Transverse colon (tissue), 4 donors: ENCODE results near the gene GNB3. TPM values are rescaled to one million over a fixed set of nuclear protein-coding genes. Genes with fewer than 3 reads are reported as not detected.
A peak's percentile ranks its signal among the peaks of the same experiment; 100 is the strongest.

Experiments used
- DNase-seq: peaks from one replicate; pipeline ENCODE4 v3.0.0-alpha.2; 2019
- H3K27ac ChIP-seq, 4 donors: fragments of 200-600 bp; sonication (generic); 2 replicates each; pipeline ENCODE4 v1.5.1; 2016 to 2018; ENCODE audit warnings: inconsistent platforms in 4 of 4
- H3K27me3 ChIP-seq: fragments of 200-600 bp; sonication (generic); 2 replicates; pipeline ENCODE4 v1.5.1; 2017; ENCODE audit warnings: inconsistent platforms
- H3K36me3 ChIP-seq, 4 donors: fragments of 200-600 bp; sonication (generic); 2 replicates each; pipeline ENCODE4 v1.5.1; 2017 to 2019; ENCODE audit warnings: inconsistent platforms in 4 of 4
- H3K4me1 ChIP-seq, 4 donors: fragments of 200-600 bp; sonication (generic); 2 replicates each; pipeline ENCODE4 v1.5.1; 2017 to 2020; ENCODE audit warnings: inconsistent platforms in 4 of 4
- H3K4me3 ChIP-seq, 4 donors: fragments of 200-600 bp; sonication (generic); 1 replicate in 1 of 4; 2 replicates in 3 of 4; pipeline versions ENCODE4 v1.5.1 to v1.6.1; 2017 to 2019; ENCODE audit warnings: inconsistent platforms in 4 of 4
- H3K9me3 ChIP-seq, 2 donors: fragments of 200-600 bp; sonication (generic); 2 replicates each; pipeline ENCODE4 v1.5.1; 2017 to 2019; ENCODE audit warnings: inconsistent platforms in 2 of 2
- EP300 ChIP-seq: sonication (generic); formaldehyde crosslinking; IDR thresholded peaks from one replicate; pipeline ENCODE4 v1.6.1; 2017; ENCODE audit warnings: antibody characterized with exemption, low read depth
- POLR2A ChIP-seq: fragments of 450-650 bp; IDR thresholded peaks from one replicate; pipeline ENCODE4 v1.6.1; 2016; ENCODE audit warnings: antibody characterized with exemption, mild to moderate bottlenecking, moderate library complexity
- POLR2AphosphoS5 ChIP-seq, 3 donors: sonication (generic); formaldehyde crosslinking; IDR thresholded peaks; one replicate each; pipeline ENCODE4 v1.6.1; 2016; ENCODE audit warnings: antibody characterized with exemption in 3 of 3
- WGBS, 2 donors: methylation state at CpG; one replicate each; pipeline ENCODE4 v1.1.5; 2018; ENCODE audit warnings: low coverage in 1 of 2; 5-methylcytosine and 5-hydroxymethylcytosine counted together
- in situ Hi-C, 4 donors: fragments of 200-750 bp; cut with MboI; loops; one replicate each; pipeline versions ENCODE4 v1.15.0 to v1.15.1; 2017; ENCODE audit warnings: low sequenced_read_pairs in 3 of 4, low pct_ligation_motif_present in 1 of 4, low pct_unique_long_range_greater_than_20kb in 1 of 4
- intact Hi-C: fragments of 100-400 bp; cut with DNase I; formaldehyde crosslinking; loops from one replicate; pipeline ENCODE4 v1.15.1; 2023; ENCODE audit warnings: low total_unique reads
- total RNA-seq, 4 donors: library from RNA; depleted of rRNA; stranded (reverse); fragments of >200 nt; gene quantifications; one replicate each; pipeline ENCODE4 v1.1.0, GENCODE V29; 2016
- TF ChIP-seq, protein P1 (sequence below), 5 experiments: fragments of 200-600 bp in 3 of 5; fragments of 450-650 bp in 2 of 5; sonication (generic) in 3 of 5; IDR thresholded peaks; 1 replicate in 2 of 5; 2 replicates in 3 of 5; pipeline ENCODE4 v1.5.1; 2016 to 2017; ENCODE audit warnings: antibody characterized with exemption in 5 of 5, inconsistent platforms in 3 of 5, mild to moderate bottlenecking in 2 of 5, moderate library complexity in 1 of 5

GNB3 gene
- total RNA-seq, 4 donors from 2014 or later = 0.14 to 0.32 TPM; not detected in 2

DNA sequence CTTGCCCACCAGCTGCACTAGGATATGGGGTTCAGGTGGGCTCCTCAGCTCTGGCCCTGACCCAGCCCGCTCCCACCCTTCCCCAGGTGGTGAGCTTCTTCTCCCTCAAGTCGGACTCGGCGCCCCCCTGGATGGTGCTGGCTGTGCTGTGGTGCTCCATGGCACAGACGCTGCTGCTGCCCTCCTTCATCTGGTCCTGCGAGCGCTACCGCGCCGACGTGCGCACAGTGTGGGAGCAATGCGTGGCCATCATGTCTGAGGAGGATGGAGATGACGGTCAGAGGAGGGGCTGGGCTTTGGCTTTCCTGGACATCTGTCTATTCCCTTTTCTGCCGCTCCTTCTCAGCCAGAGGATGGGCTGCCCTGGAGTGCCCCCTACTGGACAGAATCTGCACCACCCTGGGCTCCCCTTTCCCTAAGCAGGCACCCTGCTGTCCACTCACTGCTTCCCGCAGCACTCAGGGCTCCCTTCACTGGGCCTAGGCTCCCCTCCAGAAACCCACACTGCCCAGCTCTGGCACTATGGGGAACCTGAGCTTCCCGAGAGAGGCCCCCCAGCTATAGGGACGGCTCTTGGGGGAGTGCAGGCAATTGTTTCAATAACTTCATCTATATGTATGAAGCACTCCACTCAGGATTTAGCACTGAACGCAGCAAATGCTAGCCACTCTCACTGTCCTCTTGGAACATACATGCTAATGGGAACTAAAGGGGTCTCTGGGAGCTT lies 15.2 kb upstream of the GNB3 start:
- H3K4me3 ChIP-seq = no peak overlapping the region
- TF ChIP-seq, protein P1, sequence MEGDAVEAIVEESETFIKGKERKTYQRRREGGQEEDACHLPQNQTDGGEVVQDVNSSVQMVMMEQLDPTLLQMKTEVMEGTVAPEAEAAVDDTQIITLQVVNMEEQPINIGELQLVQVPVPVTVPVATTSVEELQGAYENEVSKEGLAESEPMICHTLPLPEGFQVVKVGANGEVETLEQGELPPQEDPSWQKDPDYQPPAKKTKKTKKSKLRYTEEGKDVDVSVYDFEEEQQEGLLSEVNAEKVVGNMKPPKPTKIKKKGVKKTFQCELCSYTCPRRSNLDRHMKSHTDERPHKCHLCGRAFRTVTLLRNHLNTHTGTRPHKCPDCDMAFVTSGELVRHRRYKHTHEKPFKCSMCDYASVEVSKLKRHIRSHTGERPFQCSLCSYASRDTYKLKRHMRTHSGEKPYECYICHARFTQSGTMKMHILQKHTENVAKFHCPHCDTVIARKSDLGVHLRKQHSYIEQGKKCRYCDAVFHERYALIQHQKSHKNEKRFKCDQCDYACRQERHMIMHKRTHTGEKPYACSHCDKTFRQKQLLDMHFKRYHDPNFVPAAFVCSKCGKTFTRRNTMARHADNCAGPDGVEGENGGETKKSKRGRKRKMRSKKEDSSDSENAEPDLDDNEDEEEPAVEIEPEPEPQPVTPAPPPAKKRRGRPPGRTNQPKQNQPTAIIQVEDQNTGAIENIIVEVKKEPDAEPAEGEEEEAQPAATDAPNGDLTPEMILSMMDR (IDR thresholded peaks at IDR 0.05) = peak; percentile 90 to 95 (median 92)
- no peak for TF ChIP-seq EP300
- intact Hi-C loops = loop anchor here (5.0 kb wide), 1 partner anchor 88 kb away; no protein-coding TSS in a partner anchor

DNA sequence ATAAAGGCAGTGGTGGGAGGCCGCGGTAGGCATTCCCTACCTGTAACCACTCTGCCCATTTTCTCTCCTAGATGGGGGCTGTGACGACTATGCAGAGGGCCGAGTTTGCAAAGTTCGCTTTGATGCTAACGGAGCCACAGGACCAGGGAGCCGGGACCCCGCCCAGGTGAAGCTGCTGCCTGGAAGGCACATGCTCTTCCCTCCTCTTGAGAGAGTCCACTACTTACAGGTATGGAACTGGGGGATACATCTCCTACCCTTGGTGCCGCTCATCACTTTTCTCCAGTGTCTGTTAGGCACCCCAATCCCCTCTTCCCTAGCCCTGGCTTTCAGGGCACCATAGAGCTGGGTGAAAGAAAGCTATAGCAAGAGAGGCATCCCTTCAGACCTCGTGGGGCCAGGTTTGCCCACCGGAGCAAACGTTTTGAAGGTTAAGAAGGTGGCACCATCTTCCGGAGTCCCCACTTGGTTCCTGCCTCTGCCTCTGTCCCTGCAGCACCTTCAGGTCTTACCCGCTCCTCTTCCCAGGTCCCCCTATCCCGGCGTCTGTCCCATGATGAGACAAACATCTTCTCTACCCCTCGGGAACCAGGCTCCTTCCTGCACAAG lies 14.5 kb upstream of the GNB3 start:
- Histone ChIP-seq H3K9me3 (no peaks in the 10 kb centered on the region), H3K27ac (no peak overlapping the region), H3K36me3 (no peaks in the 10 kb centered on the region), H3K4me3 (no peak overlapping the region), H3K27me3 (peaks cover 67% of the 10 kb centered on the region), H3K4me1 (peaks cover 14 to 43% (median 28%) of the 10 kb centered on the region in 4 donors)
- DNase-seq = no peak
- intact Hi-C loops (loop anchor here (5.0 kb wide), 1 partner anchor 89 kb away; no protein-coding TSS in a partner anchor), in situ Hi-C loops (loop anchor here in 3 of 4 donors (10.0 to 25.0 kb wide), 2 partner anchors 81 to 89 kb away; no protein-coding TSS in a partner anchor)
- WGBS, 2 donors = 76 to 87% methylated on average over 3 to 17 of the region's 17 CpGs
- TF ChIP-seq POLR2AphosphoS5 (IDR thresholded peaks at IDR 0.05) (no peak), EP300 (no peak), POLR2A (no peak)
- TF ChIP-seq, protein P1 (IDR thresholded peaks at IDR 0.05) = no peak

More for the DNA sequence above, 15.2 kb upstream of the GNB3 start:
- Histone ChIP-seq H3K36me3 (no peaks in the 10 kb centered on the region), H3K9me3 (no peaks in the 10 kb centered on the region), H3K27ac (no peak overlapping the region), H3K27me3 (peaks cover 67% of the 10 kb centered on the region), H3K4me1 (peaks cover 14 to 47% (median 30%) of the 10 kb centered on the region in 4 donors)
- WGBS, 2 donors = 18 to 29% methylated on average over 1 to 19 of the region's 19 CpGs
- in situ Hi-C loops = loop anchor here in 3 of 4 donors (10.0 to 25.0 kb wide), 2 partner anchors 81 to 88 kb away; no protein-coding TSS in a partner anchor
- peak; percentile 89 for DNase-seq

DNA sequence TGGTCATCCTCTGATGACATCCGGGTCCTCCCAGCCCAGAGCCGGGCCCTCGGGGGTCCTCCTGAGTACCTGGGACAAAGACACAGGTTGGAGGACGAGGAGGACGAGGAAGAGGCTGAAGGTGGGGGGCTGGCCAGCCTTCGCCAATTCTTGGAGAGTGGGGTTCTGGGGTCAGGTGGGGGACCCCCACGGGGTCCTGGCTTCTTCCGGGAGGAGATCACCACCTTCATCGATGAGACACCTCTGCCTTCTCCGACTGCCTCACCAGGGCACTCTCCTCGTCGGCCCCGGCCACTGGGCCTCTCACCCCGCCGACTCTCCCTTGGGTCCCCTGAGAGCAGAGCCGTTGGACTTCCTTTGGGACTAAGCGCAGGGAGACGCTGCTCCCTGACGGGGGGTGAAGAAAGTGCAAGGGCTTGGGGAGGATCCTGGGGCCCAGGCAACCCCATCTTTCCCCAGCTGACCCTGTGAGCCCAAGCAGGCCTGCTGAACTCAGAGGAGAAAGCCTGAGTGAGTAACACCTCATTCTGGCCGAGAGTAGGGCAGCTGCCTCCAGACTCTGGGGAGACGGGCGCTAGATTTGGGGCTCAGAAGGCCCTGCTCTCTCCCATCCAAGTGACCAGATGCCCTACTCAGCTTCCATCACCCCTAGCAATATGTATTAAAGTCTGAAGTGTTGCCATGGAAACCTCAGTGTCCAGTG lies 13.8 kb upstream of the GNB3 start:
- intact Hi-C loops = loop anchor here (5.0 kb wide), 1 partner anchor 90 kb away; no protein-coding TSS in a partner anchor

More for the DNA sequence above, 13.8 kb upstream of the GNB3 start:
- TF ChIP-seq, protein P1 (IDR thresholded peaks at IDR 0.05) = no peak
- TF ChIP-seq POLR2A (no peak), POLR2AphosphoS5 (IDR thresholded peaks at IDR 0.05) (no peak), EP300 (no peak)
- Histone ChIP-seq H3K4me3 (no peak overlapping the region), H3K27ac (peak overlapping the region; percentile 12 to 81 (median 28)), H3K27me3 (peaks cover 63% of the 10 kb centered on the region), H3K9me3 (no peaks in the 10 kb centered on the region), H3K4me1 (peaks cover 12 to 39% (median 25%) of the 10 kb centered on the region in 4 donors), H3K36me3 (no peaks in the 10 kb centered on the region)
- in situ Hi-C loops = loop anchor here in 3 of 4 donors (10.0 to 25.0 kb wide), 2 partner anchors 82 to 90 kb away; no protein-coding TSS in a partner anchor
- 69 to 81% methylated on average over 8 to 21 of the region's 22 CpGs for WGBS, 2 donors
- no peak for DNase-seq
